Fibroblast of lung (primary cell): ENCODE data around the gene ABCC6.
"Not testable (repeated sequence)": the region's sequence is repeated elsewhere in the genome, so short reads cannot be mapped to it uniquely, and the experiment has no call there.

Source experiments
- CTCF ChIP-seq, 2 donors: IDR thresholded peaks in 1 of 2; conservative IDR thresholded peaks in 1 of 2; 1 replicate in 1 of 2; 2 replicates in 1 of 2; pipeline ENCODE4 v1.5.1; 2011 to 2012; ENCODE audit warnings: low read length in 2 of 2, control low read depth in 1 of 2, inconsistent platforms in 1 of 2, low read depth in 1 of 2, mild to moderate bottlenecking in 1 of 2
- EZH2 ChIP-seq: IDR thresholded peaks from 2 replicates; pipeline ENCODE4 v1.5.1; 2012; ENCODE audit warnings: low read length, control low read depth, mild to moderate bottlenecking; ENCODE audit errors: missing control alignments

- not testable (repeated sequence) for TF ChIP-seq CTCF (conservative IDR thresholded peaks at IDR 0.05 in 1 of 2, IDR thresholded peaks at IDR 0.05 in 1 of 2; ENCODE audit: low read depth in 1 of 2, low read length in 2 of 2); EZH2
Measured at GRCh38 chr16:16104132-16104803, 119.0 kb downstream of the ABCC6 start.
